Measurements from ENCODE around the gene ADGB.

DNA sequence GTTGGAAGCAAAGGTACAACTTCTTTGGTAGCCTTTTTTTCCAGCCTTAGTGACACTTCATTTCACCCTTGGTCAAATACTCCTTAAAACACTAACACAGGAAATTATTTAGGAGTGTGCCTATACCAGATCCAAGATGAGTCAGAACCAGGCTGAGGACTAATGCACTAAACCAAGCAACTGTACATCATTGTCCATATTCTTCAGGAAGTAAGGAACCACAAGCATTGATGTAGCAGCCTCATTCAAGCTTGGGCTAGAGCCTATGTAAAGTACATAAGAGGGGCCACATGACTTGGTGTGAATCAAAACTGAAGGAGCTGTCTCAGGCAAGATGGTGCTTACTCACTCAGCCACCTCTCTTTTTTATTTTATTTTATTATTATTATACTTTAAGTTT, 20.7 kb upstream of the ADGB start:
- TF ChIP-seq, protein P1, sequence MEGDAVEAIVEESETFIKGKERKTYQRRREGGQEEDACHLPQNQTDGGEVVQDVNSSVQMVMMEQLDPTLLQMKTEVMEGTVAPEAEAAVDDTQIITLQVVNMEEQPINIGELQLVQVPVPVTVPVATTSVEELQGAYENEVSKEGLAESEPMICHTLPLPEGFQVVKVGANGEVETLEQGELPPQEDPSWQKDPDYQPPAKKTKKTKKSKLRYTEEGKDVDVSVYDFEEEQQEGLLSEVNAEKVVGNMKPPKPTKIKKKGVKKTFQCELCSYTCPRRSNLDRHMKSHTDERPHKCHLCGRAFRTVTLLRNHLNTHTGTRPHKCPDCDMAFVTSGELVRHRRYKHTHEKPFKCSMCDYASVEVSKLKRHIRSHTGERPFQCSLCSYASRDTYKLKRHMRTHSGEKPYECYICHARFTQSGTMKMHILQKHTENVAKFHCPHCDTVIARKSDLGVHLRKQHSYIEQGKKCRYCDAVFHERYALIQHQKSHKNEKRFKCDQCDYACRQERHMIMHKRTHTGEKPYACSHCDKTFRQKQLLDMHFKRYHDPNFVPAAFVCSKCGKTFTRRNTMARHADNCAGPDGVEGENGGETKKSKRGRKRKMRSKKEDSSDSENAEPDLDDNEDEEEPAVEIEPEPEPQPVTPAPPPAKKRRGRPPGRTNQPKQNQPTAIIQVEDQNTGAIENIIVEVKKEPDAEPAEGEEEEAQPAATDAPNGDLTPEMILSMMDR (IDR thresholded peaks at IDR 0.05): no peak
- no peak for TF ChIP-seq POLR2A (IDR thresholded peaks at IDR 0.05)

Data from thyroid gland (tissue), 4 donors.